HG03066 (cell line): ENCODE results near the gene AP1M2.
"Not testable (repeated sequence)": the region's sequence is repeated elsewhere in the genome, so short reads cannot be mapped to it uniquely, and the experiment has no call there.

Experiments used
- ATAC-seq: cut with Tn5 transposase; IDR thresholded peaks from one replicate; pipeline ENCODE4 v1.9.1; 2021; ENCODE audit warnings: low read depth; ENCODE audit not compliant: unreplicated experiment

Gene AP1M2

DNA sequence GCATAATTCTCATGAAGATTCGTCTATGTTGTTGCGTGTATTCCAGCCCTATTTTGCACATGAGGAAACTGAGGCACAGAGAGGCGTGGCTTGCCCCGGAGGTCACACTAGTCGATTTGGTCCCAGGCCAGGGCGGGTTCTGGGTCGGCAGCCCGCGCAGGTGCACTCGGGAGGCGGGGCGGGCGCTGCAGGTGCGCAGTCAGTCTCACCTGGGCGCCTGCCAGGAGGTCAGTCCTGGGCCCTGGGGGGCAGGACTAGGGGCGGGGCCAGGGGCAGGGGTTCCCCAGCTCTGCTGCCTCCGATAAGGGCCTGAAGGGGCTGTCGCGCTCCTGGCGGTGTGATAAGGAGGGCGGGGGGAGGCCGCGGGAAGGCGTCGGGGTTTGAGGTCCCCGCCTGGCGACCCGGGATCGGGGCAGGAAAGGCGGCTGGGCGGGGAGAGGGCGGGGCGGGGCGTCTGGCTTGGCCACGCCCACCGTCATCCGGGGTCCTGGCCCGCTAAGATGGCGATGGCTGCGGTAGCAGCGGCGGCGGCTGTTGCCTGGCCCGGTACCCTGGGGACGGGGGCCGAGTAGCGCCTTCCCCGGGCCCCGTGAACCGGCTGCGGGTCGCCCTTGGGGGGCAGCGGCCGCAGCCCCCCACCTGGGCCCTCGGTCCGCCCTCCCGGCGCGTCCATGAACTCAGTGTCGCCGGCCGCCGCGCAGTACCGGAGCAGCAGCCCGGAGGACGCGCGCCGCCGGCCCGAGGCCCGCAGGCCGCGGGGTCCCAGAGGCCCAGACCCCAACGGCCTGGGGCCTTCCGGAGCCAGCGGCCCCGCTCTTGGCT is 43.5 kb downstream of the AP1M2 start, which contains the start of gene ATG4D:
TSS of gene ATG4D (plus strand) at position 485 of the 822 bp plus-strand sequence. CDS start at position 672, 187 bp downstream.
- no peak for ATAC-seq

DNA sequence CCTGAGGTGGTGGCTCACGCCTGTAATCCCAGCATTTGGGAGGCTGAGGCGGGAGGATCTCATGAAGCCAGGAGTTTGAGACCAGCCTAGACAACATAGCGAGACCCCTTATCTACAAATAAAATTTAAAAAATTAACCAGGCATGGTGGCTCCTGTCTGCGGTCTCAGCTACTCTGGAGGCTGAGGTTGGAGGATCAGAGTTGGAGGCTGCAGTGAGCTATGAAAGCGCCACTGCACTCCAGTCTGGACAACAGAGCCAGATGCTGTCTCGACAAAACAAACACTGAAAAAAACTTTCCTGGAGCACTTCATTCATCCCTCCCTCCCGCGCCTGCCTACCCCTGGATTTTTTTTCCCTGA is 44.1 kb downstream of the AP1M2 start:
- ATAC-seq = no peak

DNA sequence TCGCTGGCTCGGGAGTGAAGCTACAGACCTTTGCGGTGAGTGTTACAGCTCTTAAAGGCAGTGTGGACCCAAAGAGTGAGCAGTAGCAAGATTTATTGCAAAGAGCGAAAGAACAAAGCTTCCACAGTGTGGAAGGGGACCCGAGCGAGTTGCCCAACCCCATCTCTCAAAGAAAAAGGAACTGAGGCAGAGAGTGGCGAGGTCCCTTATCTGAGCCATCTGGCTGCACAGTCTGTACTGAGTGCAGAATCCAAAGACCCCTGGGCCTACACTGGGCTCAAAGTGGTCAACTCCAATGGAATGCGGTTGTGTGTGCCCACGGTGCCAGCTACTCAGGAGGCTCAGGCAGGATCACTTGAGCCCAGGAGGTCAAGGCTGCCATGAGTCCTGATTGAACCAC is 48.1 kb downstream of the AP1M2 start:
- not testable (repeated sequence) for ATAC-seq

DNA sequence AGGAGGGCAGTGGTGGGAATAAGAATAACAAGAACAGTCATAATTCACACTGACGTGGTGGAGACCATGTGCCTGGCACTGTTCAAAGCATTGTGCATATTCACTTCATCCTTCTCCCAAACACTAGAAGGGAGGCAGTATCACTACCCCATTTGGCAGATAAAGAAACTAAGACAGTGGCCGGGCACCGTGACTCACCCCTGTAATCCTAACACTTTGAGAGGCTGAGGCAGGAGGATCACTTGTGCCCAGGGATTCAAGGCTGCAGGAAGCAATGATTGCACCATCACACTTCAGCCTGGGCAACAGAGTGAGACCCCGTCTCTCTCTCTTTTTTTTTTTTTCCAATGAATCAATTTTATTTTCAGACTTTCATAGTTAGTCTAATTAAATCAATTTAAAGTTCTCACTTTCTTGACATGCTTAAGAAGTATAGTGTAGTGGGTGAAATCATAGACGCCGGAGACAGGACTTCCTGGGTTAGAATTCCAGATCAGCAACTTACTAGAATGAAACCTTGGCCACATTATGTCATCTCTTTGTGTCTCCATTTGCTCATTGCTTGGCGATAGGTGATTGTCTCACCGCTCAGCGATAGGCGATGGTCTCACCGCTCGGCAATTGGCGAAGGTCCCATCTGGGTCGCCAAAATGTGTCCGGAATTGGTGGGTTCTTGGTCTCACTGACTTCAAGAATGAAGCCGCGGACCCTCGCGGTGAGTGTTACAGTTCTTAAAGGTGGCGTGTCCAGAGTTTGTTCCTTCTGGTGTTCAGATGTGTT is 48.7 kb downstream of the AP1M2 start:
- ATAC-seq = no peak

DNA sequence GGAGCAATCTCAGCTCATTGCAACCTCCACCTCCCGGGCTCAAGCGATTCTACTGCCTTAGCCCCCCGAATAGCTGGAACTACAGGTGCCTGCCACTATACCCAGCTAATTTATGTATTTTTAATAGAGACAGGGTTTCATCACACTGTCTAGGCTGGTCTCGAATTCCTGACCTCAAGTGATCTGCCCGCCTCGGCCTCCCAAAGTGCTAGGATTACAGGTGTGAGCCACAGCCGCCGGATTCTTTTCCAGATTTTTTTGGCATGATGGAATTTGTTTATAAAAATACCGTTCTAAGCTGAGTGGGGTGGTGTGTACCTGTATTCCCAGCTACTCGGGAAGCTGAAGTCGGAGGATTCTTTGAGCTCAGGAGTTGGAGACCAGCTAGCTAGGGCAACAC is 49.4 kb downstream of the AP1M2 start:
- ATAC-seq = no peak

DNA sequence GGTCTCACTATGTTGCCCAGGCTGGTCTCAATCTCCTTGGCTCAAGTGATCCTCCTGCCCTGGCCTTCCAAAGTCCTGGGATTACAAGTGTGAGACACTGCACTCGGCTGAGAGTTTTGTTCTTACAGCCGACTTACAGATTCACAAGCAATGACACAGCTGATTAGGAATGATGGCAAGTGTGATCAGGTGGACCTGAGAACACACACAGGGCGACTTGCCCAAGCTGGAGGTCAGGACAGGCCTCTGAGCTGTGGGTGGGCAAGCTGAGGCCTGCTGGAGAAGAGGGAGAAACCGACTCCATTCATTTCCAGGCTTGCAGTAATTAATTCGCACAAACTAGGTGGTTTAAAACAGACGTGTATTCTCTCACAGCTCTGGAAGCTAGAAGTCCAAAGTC is 51.5 kb downstream of the AP1M2 start:
- ATAC-seq = no peak

DNA sequence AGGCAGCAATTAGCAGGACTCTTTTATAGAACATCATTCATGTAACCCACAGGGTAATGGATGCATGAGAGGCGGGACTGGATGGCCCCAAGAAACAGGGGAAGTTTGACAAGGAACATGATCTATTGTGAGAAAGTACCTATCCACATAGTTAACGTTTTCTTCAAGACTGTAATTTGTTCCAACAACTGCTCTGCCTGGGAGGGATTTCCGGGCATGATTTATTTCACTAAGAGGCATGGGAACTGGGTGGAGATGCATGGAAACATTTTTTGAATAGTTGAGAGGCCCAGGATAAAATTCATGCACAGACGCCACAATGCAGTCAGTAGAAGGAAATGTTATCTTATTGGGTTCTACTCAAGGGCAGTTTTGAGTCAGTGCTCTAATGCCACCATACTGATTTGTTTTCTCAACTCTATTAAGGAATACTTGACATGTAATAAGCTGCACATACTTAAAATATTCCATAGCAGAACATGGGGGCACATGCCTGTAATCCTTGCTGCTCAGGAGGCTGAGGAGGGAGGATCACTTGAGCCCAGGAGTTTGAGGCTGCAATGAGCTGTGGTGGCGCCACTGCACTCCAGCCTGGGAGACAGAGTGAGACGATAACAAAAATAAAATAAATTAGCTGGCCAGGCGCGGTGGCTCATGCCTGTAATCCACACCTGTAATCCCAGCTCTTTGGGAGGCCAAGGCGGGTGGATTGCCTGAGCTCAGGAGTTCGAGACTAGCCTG is 53.3 kb downstream of the AP1M2 start:
- ATAC-seq = no peak

DNA sequence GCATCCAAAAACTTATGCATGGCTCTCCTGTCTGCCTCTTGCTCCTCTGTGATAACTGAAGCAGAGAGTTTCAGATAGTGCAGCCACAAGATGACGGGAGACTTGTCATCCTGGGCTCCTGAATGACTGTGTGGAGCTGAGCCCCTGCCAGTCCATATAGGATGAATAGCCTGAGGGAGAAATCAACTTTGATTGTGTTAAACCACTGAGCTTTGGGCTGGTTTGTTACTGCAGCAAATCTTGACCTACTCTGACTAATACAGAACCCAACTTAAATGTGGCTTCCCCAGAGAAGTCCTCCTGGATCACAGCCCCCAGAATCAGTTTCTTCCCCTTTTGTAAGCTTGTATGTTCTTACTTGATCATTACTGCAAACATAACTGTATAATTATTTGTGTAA is 54.7 kb downstream of the AP1M2 start:
- ATAC-seq = no peak

DNA sequence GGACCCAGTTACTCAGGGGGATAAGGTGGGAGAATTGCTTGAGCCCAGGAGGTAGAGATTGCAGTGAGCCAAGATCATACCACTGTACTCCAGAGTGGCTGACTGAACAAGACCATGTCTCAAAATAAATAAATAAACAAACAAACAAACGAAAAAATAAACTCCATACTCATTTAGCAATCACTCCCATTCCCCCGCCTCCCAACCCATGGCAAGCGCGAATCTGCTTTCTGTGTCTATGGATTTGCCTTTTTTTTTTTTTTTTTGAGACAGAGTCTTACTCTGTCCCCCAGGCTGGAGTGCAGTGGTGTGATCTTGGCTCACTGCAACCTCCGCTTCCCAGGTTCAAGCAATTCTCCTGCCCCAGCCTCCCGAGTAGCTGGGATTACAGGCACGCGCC is 60.2 kb downstream of the AP1M2 start:
- ATAC-seq = not testable (repeated sequence)

DNA sequence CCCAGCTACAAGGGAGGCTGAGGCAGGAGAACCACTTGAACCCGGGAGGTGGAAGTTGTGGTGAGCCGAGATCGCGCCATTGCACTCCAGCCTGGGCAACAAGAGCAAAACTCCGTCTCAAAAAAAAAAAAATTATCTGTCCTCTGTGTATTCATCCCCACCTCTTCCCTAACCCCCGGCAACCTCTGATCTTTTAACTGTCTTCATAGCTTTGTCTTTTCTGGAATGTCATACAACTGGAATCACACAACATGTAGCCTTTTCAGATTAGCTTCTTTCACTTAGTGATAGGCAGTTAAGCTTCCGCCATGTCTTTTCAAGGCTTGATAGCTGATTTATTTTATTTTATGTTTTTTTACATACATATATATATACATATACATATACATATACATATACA is 61.5 kb downstream of the AP1M2 start:
- ATAC-seq = no peak

DNA sequence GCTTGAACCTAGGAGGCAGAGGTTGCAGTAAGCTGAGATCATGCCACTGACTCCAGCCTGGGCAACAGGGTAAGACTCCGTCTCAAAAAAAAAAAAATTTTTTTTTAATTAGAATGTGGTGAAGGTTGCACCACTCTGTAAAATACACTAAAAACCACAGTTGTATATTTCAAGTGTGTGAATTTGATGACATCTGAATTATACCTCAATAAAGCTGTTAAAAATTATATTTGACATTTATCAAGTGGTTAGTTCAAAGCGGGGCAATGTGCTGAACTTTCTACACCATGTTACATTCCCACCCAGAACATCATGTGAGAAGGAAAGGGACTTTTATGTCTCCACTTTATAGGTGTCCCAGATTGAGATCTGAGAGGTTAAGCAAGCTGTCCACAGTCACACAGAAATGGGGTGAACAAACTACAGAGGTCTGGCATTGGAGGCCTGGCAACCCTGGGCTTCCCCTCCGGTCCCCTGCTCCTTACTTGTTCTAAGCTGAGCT is 63.9 kb downstream of the AP1M2 start:
- no peak for ATAC-seq
